Measurements from ENCODE around the gene PRKCA. TPM values are rescaled to one million over a fixed set of nuclear protein-coding genes. Genes with fewer than 3 reads are reported as not detected.

Gene PRKCA
- total RNA-seq, 3 donors from 2014 or later, result 5.1 to 10.5 (median 6.6) TPM

- no peak overlapping the region for H3K4me3 ChIP-seq
These were observed 431.3 kb downstream of the PRKCA start for GRCh38 chr17:66733759-66734158.

GRCh38 chr17:66734186-66734943, 432.0 kb downstream of the PRKCA start:
- Histone ChIP-seq H3K27me3 (no peaks in the 10 kb centered on the region), H3K36me3 (no peaks in the 10 kb centered on the region), H3K4me3 (no peak overlapping the region), H3K27ac (no peak overlapping the region), H3K9me3 (no peaks in the 10 kb centered on the region), H3K4me1 (no peaks in the 10 kb centered on the region)
- DNase-seq (ENCODE audit: low spot score in 2 of 2), result no peak
- intact Hi-C loops (cut with DNase I; ENCODE audit: low total_unique reads), result no loop called here
- TF ChIP-seq POLR2A (IDR thresholded peaks at IDR 0.05) (no peak), CTCF (IDR thresholded peaks at IDR 0.05) (no peak)

More at GRCh38 chr17:66733759-66734158, 431.3 kb downstream of the PRKCA start:
- Histone ChIP-seq H3K4me1 (no peaks in the 10 kb centered on the region), H3K9me3 (no peaks in the 10 kb centered on the region), H3K36me3 (no peaks in the 10 kb centered on the region), H3K27ac (no peak overlapping the region), H3K27me3 (no peaks in the 10 kb centered on the region)
- TF ChIP-seq POLR2AphosphoS5 (IDR thresholded peaks at IDR 0.05), result no peak
- TF ChIP-seq CTCF (IDR thresholded peaks at IDR 0.05), result no peak
- TF ChIP-seq POLR2A (IDR thresholded peaks at IDR 0.05), result no peak
- no peak for DNase-seq (ENCODE audit: low spot score in 2 of 2)
- intact Hi-C loops (cut with DNase I; ENCODE audit: low total_unique reads), result no loop called here

GRCh38 chr17:66737524-66737923, 435.1 kb downstream of the PRKCA start:
- no peaks in the 10 kb centered on the region for H3K36me3 ChIP-seq
- no peaks in the 10 kb centered on the region for H3K27me3 ChIP-seq
- no peak for DNase-seq (ENCODE audit: low spot score in 2 of 2)
- intact Hi-C loops (cut with DNase I; ENCODE audit: low total_unique reads), result no loop called here
- H3K27ac ChIP-seq, result no peak overlapping the region
- H3K4me1 ChIP-seq, result no peaks in the 10 kb centered on the region
- TF ChIP-seq POLR2AphosphoS5 (IDR thresholded peaks at IDR 0.05) (no peak), POLR2A (IDR thresholded peaks at IDR 0.05) (no peak), CTCF (IDR thresholded peaks at IDR 0.05) (no peak)
- no peak overlapping the region for H3K4me3 ChIP-seq
- H3K9me3 ChIP-seq, result no peaks in the 10 kb centered on the region

GRCh38 chr17:66738301-66738700, 435.9 kb downstream of the PRKCA start:
- H3K27ac ChIP-seq, result no peak overlapping the region
- no peak for TF ChIP-seq POLR2A (IDR thresholded peaks at IDR 0.05)
- no peak for TF ChIP-seq CTCF (IDR thresholded peaks at IDR 0.05)
- TF ChIP-seq POLR2AphosphoS5 (IDR thresholded peaks at IDR 0.05), result no peak
- no peaks in the 10 kb centered on the region for H3K36me3 ChIP-seq
- H3K9me3 ChIP-seq, result no peaks in the 10 kb centered on the region
- no peaks in the 10 kb centered on the region for H3K27me3 ChIP-seq
- DNase-seq (ENCODE audit: low spot score in 2 of 2), result no peak
- H3K4me1 ChIP-seq, result no peaks in the 10 kb centered on the region
- intact Hi-C loops (cut with DNase I; ENCODE audit: low total_unique reads), result no loop called here
- no peak overlapping the region for H3K4me3 ChIP-seq

- intact Hi-C loops (cut with DNase I; ENCODE audit: low total_unique reads), result no loop called here
These were observed 437.1 kb downstream of the PRKCA start for GRCh38 chr17:66739553-66739952.

More at GRCh38 chr17:66739553-66739952, 437.1 kb downstream of the PRKCA start:
- no peak for DNase-seq (ENCODE audit: low spot score in 2 of 2)
- Histone ChIP-seq H3K27me3 (no peaks in the 10 kb centered on the region), H3K4me1 (no peaks in the 10 kb centered on the region), H3K27ac (no peak overlapping the region), H3K4me3 (no peak overlapping the region), H3K9me3 (no peaks in the 10 kb centered on the region), H3K36me3 (no peaks in the 10 kb centered on the region)
- TF ChIP-seq POLR2A (IDR thresholded peaks at IDR 0.05) (no peak), POLR2AphosphoS5 (IDR thresholded peaks at IDR 0.05) (no peak), CTCF (IDR thresholded peaks at IDR 0.05) (no peak)
